A549 (cell line): Measurements from ENCODE around the gene ABCC1. TPM values are rescaled to one million over a fixed set of nuclear protein-coding genes. Genes with fewer than 3 reads are reported as not detected.

Experiments
- ATAC-seq, 2 experiments: fragments of 200-7000 bp in 1 of 2; fragments of >200 bp in 1 of 2; cut with Nextera tagmentation in 1 of 2; cut with Tn5 transposase in 1 of 2; 3 replicates each; pipeline versions ENCODE4 v1.8.0 to v1.9.1; 2018 to 2020; ENCODE audit warnings: mild to moderate bottlenecking in 1 of 2, moderate library complexity in 1 of 2
- CTCF ChIA-PET: fragments of 300-600 bp; sonication (Branson Sonifier 250); formaldehyde crosslinking; extraction: SDS; loops from one replicate; lab custom pipeline; 2021; ENCODE audit warnings: antibody characterized with exemption, inconsistent platforms; lab: Yijun Ruan, JAX
- POLR2A ChIA-PET: fragments of 350-600 bp; formaldehyde crosslinking; extraction: SDS; loops from one replicate; lab custom pipeline; 2021; ENCODE audit warnings: antibody characterized with exemption, inconsistent platforms; lab: Yijun Ruan, JAX
- DNase-seq, 2 experiments: peaks; one replicate each; pipeline versions ENCODE4 v3.0.0 to v3.0.0-alpha.2; 2011 to 2016; ENCODE audit warnings: low read depth in 1 of 2, low spot score in 1 of 2
- FAIRE-seq: peaks from 2 replicates; lab custom pipeline; 2011; peaks lifted over from hg19 to GRCh38; lab: Jason Lieb, UNC
- H3K27ac ChIP-seq, 2 experiments: fragments of >200 bp; sonication (Bioruptor Twin); formaldehyde crosslinking; 3 replicates each; pipeline ENCODE4 v1.5.1; 2016 to 2017
- H3K4me1 ChIP-seq: fragments of >200 bp; sonication (Bioruptor Twin); formaldehyde crosslinking; 3 replicates; pipeline ENCODE4 v1.6.1; 2016
- H3K4me2 ChIP-seq: fragments of >200 bp; sonication (Bioruptor Twin); formaldehyde crosslinking; 3 replicates; pipeline ENCODE4 v1.6.1; 2016
- H3K4me3 ChIP-seq: fragments of >200 bp; sonication (Bioruptor Twin); formaldehyde crosslinking; 3 replicates; pipeline ENCODE4 v1.5.1; 2016
- H3K9me3 ChIP-seq: fragments of >200 bp; sonication (Bioruptor Twin); formaldehyde crosslinking; 3 replicates; pipeline ENCODE4 v1.6.1; 2016
- CEBPB ChIP-seq, 2 experiments: fragments of >200 bp in 1 of 2; sonication (Bioruptor Twin) in 1 of 2; formaldehyde crosslinking in 1 of 2; IDR thresholded peaks; 2 replicates each; pipeline ENCODE4 v1.6.1; 2012 to 2016
- CHD2 ChIP-seq: fragments of 150-350 bp; IDR thresholded peaks from 2 replicates; pipeline ENCODE4 v1.6.1; 2014; ENCODE audit warnings: low read length; ENCODE audit not compliant: partially characterized antibody
- E2F6 ChIP-seq: IDR thresholded peaks from 2 replicates; pipeline ENCODE4 v1.6.1; 2012; ENCODE audit warnings: low read depth, borderline replicate concordance
- EHMT2 ChIP-seq: fragments of 200-600 bp; sonication (generic); IDR thresholded peaks from 2 replicates; pipeline ENCODE4 v1.6.1; 2016; ENCODE audit warnings: antibody characterized with exemption, low read depth, mild to moderate bottlenecking, moderate library complexity
- EP300 ChIP-seq, 2 experiments: fragments of >200 bp; sonication (Bioruptor Twin); formaldehyde crosslinking; IDR thresholded peaks; 2 replicates in 1 of 2; 3 replicates in 1 of 2; pipeline ENCODE4 v1.6.1; 2016 to 2017
- GATA3 ChIP-seq: IDR thresholded peaks from 2 replicates; pipeline ENCODE4 v1.6.1; 2012; ENCODE audit warnings: borderline replicate concordance
- HOXB5 ChIP-seq: fragments of 250-450 bp; sonication (Bioruptor Pico); IDR thresholded peaks from 2 replicates; pipeline ENCODE4 v1.5.0; 2020; ENCODE audit warnings: mild to moderate bottlenecking, moderate library complexity
- KDM1A ChIP-seq: fragments of 200-600 bp; sonication (generic); IDR thresholded peaks from 2 replicates; pipeline ENCODE4 v1.6.1; 2016; ENCODE audit warnings: low read depth, mild to moderate bottlenecking
- POLR2A ChIP-seq: IDR thresholded peaks from 2 replicates; pipeline ENCODE4 v1.6.1; 2012; ENCODE audit warnings: mild to moderate bottlenecking, low read length
- POLR2AphosphoS2 ChIP-seq: conservative IDR thresholded peaks from 2 replicates; pipeline ENCODE4 v1.6.1; 2012; ENCODE audit warnings: low read length, improper control_type of control experiment, inconsistent platforms
- RAD21 ChIP-seq, 2 experiments: fragments of >200 bp in 1 of 2; sonication (Bioruptor Twin) in 1 of 2; formaldehyde crosslinking in 1 of 2; IDR thresholded peaks in 1 of 2; conservative IDR thresholded peaks in 1 of 2; 2 replicates in 1 of 2; 3 replicates in 1 of 2; pipeline ENCODE4 v1.6.1; 2012 to 2018; ENCODE audit warnings: inconsistent platforms in 1 of 2
- RARB ChIP-seq: fragments of 250-450 bp; sonication (Bioruptor Pico); IDR thresholded peaks from 2 replicates; pipeline ENCODE4 v1.8.0; 2021; ENCODE audit warnings: mild to moderate bottlenecking, moderate library complexity
- RCOR1 ChIP-seq: fragments of 150-350 bp; IDR thresholded peaks from 2 replicates; pipeline ENCODE4 v1.6.1; 2014; ENCODE audit warnings: antibody characterized with exemption, low read length, low read depth
- REST ChIP-seq: fragments of 200-600 bp; sonication (generic); IDR thresholded peaks from 2 replicates; pipeline ENCODE4 v1.6.1; 2016; ENCODE audit warnings: antibody characterized with exemption, mild to moderate bottlenecking, moderate library complexity
- SREBF2 ChIP-seq: fragments of 450-650 bp; IDR thresholded peaks from 2 replicates; pipeline ENCODE4 v1.6.1; 2014; ENCODE audit warnings: mild to moderate bottlenecking, moderate library complexity
- ZNF302 ChIP-seq: fragments of 250-450 bp; sonication (Bioruptor Pico); IDR thresholded peaks from 2 replicates; pipeline ENCODE4 v1.9.0; 2021; ENCODE audit warnings: inconsistent platforms, mild to moderate bottlenecking, moderate library complexity
- WGBS: methylation state at CpG from one replicate; pipeline ENCODE4 v1.1.6; 2017; ENCODE audit errors: missing lambda C conversion rate; 5-methylcytosine and 5-hydroxymethylcytosine counted together
- polyA plus RNA-seq, 4 experiments: library from polyadenylated mRNA; depleted of rRNA in 3 of 4; stranded (reverse); fragments of >200 nt; fragmentation: RNase III in 1 of 4; extraction: RNeasy Plus Mini Kit Qiagen cat#74134 plus additional on column Dnase treatment in 1 of 4; gene quantifications; 2 replicates in 3 of 4; 3 replicates in 1 of 4; pipeline ENCODE4 v1.2.3, GENCODE V29; 2011 to 2017

ABCC1 gene
- polyA plus RNA-seq, 2 of the 4 experiments (the other 2 are of a cell fraction) = 56.5 to 93.8 TPM

GRCh38 chr16:16042076-16042475 is 92.7 kb downstream of the ABCC1 start:
- WGBS = 94% methylated on average over 2 of the region's 2 CpGs
- no peak for ATAC-seq
- no peak overlapping the region for H3K4me2 ChIP-seq
- TF ChIP-seq CEBPB (IDR thresholded peaks at IDR 0.05) = no peak
- no peak for TF ChIP-seq EHMT2
- TF ChIP-seq RARB = no peak
- no peak for TF ChIP-seq SREBF2
- TF ChIP-seq GATA3 = no peak
- TF ChIP-seq HOXB5 (CRISPR knock-in tag) = no peak
- TF ChIP-seq CHD2 = no peak
- no peak for DNase-seq
- POLR2A ChIA-PET = no interaction called here
- peak overlapping the region in 1 of 2 experiments; percentile 18; a peak in 1 of 6 replicates for H3K27ac ChIP-seq
- CTCF ChIA-PET = interaction anchor here (0.7 to 2.0 kb wide), 4 partner anchors 9 to 70 kb away, joined by 3 to 5 read pairs (median 3); no protein-coding TSS in a partner anchor
- peaks cover 11% of the 10 kb centered on the region; the same call in 2 of the 3 replicates for H3K4me1 ChIP-seq
- H3K9me3 ChIP-seq = no peaks in the 10 kb centered on the region
- FAIRE-seq = no peak
- H3K4me3 ChIP-seq = no peak overlapping the region

- no peaks in the 10 kb centered on the region for H3K9me3 ChIP-seq
- ChIA-PET CTCF (interaction anchor here (0.6 to 1.7 kb wide), 6 partner anchors 10 to 170 kb away, joined by 3 to 6 read pairs (median 3); no protein-coding TSS in a partner anchor), POLR2A (no interaction called here)
- DNase-seq = no peak
- peaks cover 11% of the 10 kb centered on the region; the same call in 2 of the 3 replicates for H3K4me1 ChIP-seq
- FAIRE-seq = no peak
- H3K4me2 ChIP-seq = no peak overlapping the region
- no peak overlapping the region for H3K4me3 ChIP-seq
- 50% methylated on average over 2 of the region's 2 CpGs for WGBS
- TF ChIP-seq RCOR1 = no peak
- no peak for TF ChIP-seq E2F6
- no peak for TF ChIP-seq EP300 (IDR thresholded peaks at IDR 0.05)
- no peak for TF ChIP-seq HOXB5 (CRISPR knock-in tag)
- no peak for TF ChIP-seq RAD21 (conservative IDR thresholded peaks at IDR 0.05 in 1 of 2, IDR thresholded peaks at IDR 0.05 in 1 of 2)
- TF ChIP-seq REST = no peak
- peak in 1 of 2 experiments; percentile 22; a peak in 1 of 6 replicates for ATAC-seq
- H3K27ac ChIP-seq = peak overlapping the region in 1 of 2 experiments; percentile 39; a peak in 1 of 6 replicates
These were observed 95.9 kb downstream of the ABCC1 start for GRCh38 chr16:16045296-16045695.

- WGBS = 89% methylated on average over 7 of the region's 12 CpGs
- Histone ChIP-seq H3K9me3 (no peaks in the 10 kb centered on the region), H3K27ac (peak overlapping the region in 1 of 2 experiments; percentile 39; a peak in 1 of 6 replicates), H3K4me2 (no peak overlapping the region), H3K4me1 (peaks cover 11% of the 10 kb centered on the region; the same call in 2 of the 3 replicates), H3K4me3 (no peak overlapping the region)
- DNase-seq = no peak
- no peak for FAIRE-seq
- POLR2A ChIA-PET = no interaction called here
- TF ChIP-seq POLR2AphosphoS2 (no peak), SREBF2 (no peak), ZNF302 (CRISPR knock-in tag) (no peak), RAD21 (conservative IDR thresholded peaks at IDR 0.05 in 1 of 2, IDR thresholded peaks at IDR 0.05 in 1 of 2) (no peak), POLR2A (no peak), KDM1A (no peak)
- CTCF ChIA-PET = interaction anchor here (0.6 to 1.7 kb wide), 5 partner anchors 10 to 282 kb away, joined by 3 to 4 read pairs (median 3); no protein-coding TSS in a partner anchor
- ATAC-seq = no peak
These were observed 96.5 kb downstream of the ABCC1 start for GRCh38 chr16:16045879-16046278.
